Choroid plexus epithelial cell (primary cell): Measurements from ENCODE around the gene BCL2.

ENCODE experiments used
- DNase-seq: peaks from one replicate; pipeline ENCODE4 v3.0.0-alpha.2; 2010; ENCODE audit warnings: low read depth
- H3K4me3 ChIP-seq: 2 replicates; pipeline ENCODE4 v1.5.1; 2011; ENCODE audit warnings: low read depth, mild to moderate bottlenecking, control low read depth, low read length, moderate library complexity
- CTCF ChIP-seq: conservative IDR thresholded peaks from 2 replicates; pipeline ENCODE4 v1.5.1; 2011; ENCODE audit warnings: low read depth, mild to moderate bottlenecking, control low read depth, inconsistent platforms, low read length, moderate library complexity

The BCL2 gene

GRCh38 chr18:63342206-63342605 lies 22.6 kb upstream of the BCL2 start:
- DNase-seq = peak; percentile 67
- H3K4me3 ChIP-seq = no peak overlapping the region
- TF ChIP-seq CTCF = peak; percentile 72

GRCh38 chr18:63339920-63340484 lies 20.4 kb upstream of the BCL2 start:
- peak; percentile 63 for DNase-seq
- peak; percentile 70 for TF ChIP-seq CTCF
- H3K4me3 ChIP-seq = no peak overlapping the region

- no peak overlapping the region for H3K4me3 ChIP-seq
- DNase-seq = peak; percentile 97
- TF ChIP-seq CTCF = no peak
These were observed 17.0 kb upstream of the BCL2 start for GRCh38 chr18:63336366-63337099.

GRCh38 chr18:63331105-63331504 lies 11.5 kb upstream of the BCL2 start:
- H3K4me3 ChIP-seq = no peak overlapping the region
- no peak for TF ChIP-seq CTCF
- DNase-seq = no peak

- no peak for TF ChIP-seq CTCF
- no peak overlapping the region for H3K4me3 ChIP-seq
- DNase-seq = no peak
These were observed 10.0 kb upstream of the BCL2 start for GRCh38 chr18:63329431-63330145.

GRCh38 chr18:63326011-63326410 lies 6.4 kb upstream of the BCL2 start:
- no peak for TF ChIP-seq CTCF
- H3K4me3 ChIP-seq = no peak overlapping the region
- DNase-seq = no peak
